22Rv1 (cell line): Measurements from ENCODE around the gene TMEM219.
"Not testable (repeated sequence)": the region's sequence is repeated elsewhere in the genome, so short reads cannot be mapped to it uniquely, and the experiment has no call there.

ENCODE experiments used
- H3K27ac ChIP-seq: fragments of 450-650 bp; 2 replicates; pipeline ENCODE4 v1.5.1; 2017
- CTCF ChIP-seq: fragments of 450-650 bp; IDR thresholded peaks from 2 replicates; pipeline ENCODE4 v1.5.1; 2017; ENCODE audit warnings: mild to moderate bottlenecking
- ZFX ChIP-seq: fragments of 450-650 bp; IDR thresholded peaks from 2 replicates; pipeline ENCODE4 v1.6.1; 2017; ENCODE audit warnings: antibody characterized with exemption, borderline replicate concordance

TMEM219 gene

DNA sequence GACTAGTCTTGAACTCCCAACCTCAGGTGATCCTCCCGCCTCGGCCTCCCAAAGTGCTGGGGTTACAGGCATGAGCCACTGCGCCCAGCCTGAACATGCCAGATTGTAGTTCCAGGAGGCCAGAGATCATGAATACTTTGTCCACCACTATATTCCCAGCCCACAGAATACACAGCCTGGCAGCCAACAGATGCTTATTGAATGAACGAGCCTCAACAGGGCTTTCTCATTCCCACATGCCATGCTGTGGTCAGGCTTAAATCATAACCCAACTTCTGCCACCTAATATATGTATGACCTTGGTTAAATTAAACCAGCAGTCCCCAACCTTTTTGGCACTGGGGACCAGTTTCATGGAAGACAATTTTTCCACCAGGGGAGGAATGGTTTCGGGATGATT lies 3.1 kb upstream of the TMEM219 start:
- H3K27ac ChIP-seq, result no peak overlapping the region
- TF ChIP-seq CTCF (no peak), ZFX (no peak)

- no peak for TF ChIP-seq CTCF
- TF ChIP-seq ZFX, result no peak
- H3K27ac ChIP-seq, result no peak overlapping the region
Measured at GRCh38 chr16:29959293-29959692, 2.6 kb upstream of the TMEM219 start.

- H3K27ac ChIP-seq, result not testable (repeated sequence)
Measured at GRCh38 chr16:29959821-29960220, 2.1 kb upstream of the TMEM219 start.

- H3K27ac ChIP-seq, result peak overlapping the region; percentile 74
- TF ChIP-seq ZFX, result no peak
- TF ChIP-seq CTCF, result no peak
Measured at GRCh38 chr16:29961127-29961478, 776 bp upstream of the TMEM219 start.

GRCh38 chr16:29962344-29962994 lies 590 bp downstream of the TMEM219 start:
- TF ChIP-seq ZFX, result no peak
- no peak for TF ChIP-seq CTCF
- H3K27ac ChIP-seq, result peak overlapping the region; percentile 74

- peak overlapping the region; percentile 74 for H3K27ac ChIP-seq
- no peak for TF ChIP-seq CTCF
- no peak for TF ChIP-seq ZFX
Measured at GRCh38 chr16:29963021-29963743, 1.3 kb downstream of the TMEM219 start.

- TF ChIP-seq ZFX, result no peak
- no peak for TF ChIP-seq CTCF
Measured at GRCh38 chr16:29968205-29968604, 6.3 kb downstream of the TMEM219 start.

GRCh38 chr16:29971304-29971703 lies 9.4 kb downstream of the TMEM219 start:
- H3K27ac ChIP-seq, result no peak overlapping the region
- no peak for TF ChIP-seq CTCF
- no peak for TF ChIP-seq ZFX

More at GRCh38 chr16:29968205-29968604, 6.3 kb downstream of the TMEM219 start:
- H3K27ac ChIP-seq, result no peak overlapping the region
